DMS53 treated with DMSO at 0.1 percent for 48 hours (cell line): ENCODE measurements around the gene SET.
A peak's percentile ranks its signal among the peaks of the same experiment; 100 is the strongest.

Experiments used
- DNase-seq: peaks from one replicate; lab custom pipeline; 2025; ENCODE audit not compliant: unreplicated experiment; lab: John Stamatoyannopoulos, UW

Gene SET

DNA sequence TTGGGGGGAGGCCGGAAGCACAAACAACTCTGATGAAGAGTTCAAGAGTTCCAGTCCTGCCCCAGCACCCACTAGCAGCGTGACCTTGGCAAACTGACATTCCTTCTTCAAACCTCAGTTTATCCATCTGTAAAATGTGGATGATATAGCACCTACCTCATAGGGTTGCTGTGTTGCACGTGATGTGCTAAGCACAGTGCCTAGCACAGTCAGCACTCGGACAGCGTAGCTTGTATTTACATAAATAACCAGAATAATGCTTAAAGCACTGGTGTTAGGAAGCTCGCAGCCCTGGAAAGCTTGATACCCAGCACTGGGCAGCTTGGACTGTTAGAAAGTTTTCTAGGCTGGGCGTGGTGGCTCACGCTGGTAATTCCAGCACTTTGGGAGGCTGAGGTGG lies 18.4 kb downstream of the SET start:
- DNase-seq = no peak

GRCh38 chr9:128712451-128713410 lies 23.7 kb downstream of the SET start:
- no peak for DNase-seq

GRCh38 chr9:128713411-128713780 lies 24.4 kb downstream of the SET start:
- no peak for DNase-seq

DNA sequence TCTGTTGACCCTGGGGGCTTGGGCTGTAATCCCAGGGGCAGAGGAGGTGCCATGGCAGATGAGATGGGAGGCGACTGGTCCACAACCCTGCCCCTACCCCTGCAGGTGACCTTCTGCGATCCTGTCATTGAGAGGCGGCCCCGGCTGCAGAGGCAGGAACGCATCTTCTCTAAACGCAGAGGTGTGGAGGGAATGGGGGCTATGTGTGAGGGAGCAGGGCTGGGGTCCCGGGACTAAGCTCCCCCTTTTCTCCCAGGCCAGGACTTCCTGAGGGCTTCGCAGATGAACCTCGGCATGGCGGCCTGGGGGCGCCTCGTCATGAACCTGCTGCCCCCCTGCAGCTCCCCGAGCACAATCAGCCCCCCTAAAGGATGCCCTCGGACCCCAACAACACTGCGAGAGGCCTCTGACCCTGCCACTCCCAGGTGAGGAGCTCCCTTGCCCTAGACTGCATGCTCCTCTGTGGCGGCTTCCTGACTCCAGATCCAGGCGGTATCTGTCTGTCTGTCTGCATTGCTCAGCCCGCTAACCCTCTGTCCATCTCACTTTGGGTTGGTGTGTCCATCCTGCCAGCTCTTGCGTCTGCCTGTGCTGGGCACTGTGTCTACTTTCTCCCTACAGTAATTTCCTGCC lies 25.0 kb downstream of the SET start:
- DNase-seq = no peak

GRCh38 chr9:128714586-128715435 lies 25.8 kb downstream of the SET start:
- DNase-seq = no peak

DNA sequence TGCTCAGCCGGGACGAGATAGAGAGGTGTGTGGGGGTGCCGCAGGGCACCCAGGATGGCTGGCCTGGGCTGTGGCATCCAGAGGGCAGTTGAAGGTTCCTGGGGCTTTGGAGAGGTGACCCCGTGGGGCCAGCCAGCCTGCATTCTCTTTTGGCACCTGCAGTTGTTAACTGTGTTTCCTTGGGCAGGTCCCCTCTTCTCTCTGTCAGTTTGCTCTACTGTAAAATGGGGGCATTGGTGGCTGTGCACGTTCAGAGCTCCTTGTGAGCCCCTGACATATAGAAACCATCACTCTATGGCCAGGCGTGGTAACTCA lies 26.4 kb downstream of the SET start:
- DNase-seq = no peak

DNA sequence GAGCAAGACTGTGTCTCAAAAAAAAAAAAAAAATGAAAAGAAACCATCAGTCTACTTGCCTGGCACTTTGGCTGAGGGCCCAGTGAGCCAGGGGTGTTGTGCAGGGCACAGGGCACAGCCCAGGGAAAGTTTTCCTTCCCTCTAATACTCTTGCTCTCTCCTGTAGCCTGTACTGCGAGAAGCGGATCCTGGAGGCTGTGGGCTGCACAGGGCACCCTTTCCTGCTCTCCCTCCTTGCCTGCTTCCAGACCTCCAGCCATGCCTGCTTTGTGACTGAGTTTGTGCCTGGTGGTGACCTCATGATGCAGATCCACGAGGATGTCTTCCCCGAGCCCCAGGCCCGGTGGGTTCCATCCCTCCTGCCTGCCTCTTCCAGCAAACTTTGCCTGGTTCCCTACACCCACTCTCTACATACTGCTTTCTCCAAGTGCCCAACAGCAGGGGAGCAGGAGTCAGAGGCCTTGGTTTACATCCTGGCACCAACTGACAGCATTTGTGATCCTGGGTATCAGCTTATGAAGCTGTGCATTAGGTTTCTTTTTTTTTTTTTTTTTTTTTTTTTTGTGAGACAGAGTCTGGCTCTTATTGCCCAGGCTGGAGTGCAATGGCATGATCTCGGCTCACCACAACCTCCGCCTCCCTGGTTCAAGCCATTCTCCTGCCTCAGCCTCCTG lies 27.7 kb downstream of the SET start:
- DNase-seq = no peak

DNA sequence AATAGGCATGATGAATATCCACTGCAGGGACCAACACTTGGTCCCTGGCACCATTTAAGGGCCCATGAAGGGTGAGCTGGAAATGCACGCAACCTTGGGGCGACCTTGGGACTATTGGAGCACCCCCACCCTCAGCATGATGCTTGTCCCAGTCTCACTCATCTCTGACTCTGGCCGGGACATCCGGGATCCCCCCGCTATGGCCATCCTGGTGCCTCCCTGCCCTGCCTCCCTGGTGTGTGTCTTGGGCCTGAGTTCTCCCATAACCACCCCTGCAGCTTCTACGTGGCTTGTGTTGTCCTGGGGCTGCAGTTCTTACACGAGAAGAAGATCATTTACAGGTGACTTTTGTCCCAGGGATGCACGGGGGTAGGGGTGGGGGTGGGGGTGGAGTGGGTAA lies 29.0 kb downstream of the SET start:
- no peak for DNase-seq

DNA sequence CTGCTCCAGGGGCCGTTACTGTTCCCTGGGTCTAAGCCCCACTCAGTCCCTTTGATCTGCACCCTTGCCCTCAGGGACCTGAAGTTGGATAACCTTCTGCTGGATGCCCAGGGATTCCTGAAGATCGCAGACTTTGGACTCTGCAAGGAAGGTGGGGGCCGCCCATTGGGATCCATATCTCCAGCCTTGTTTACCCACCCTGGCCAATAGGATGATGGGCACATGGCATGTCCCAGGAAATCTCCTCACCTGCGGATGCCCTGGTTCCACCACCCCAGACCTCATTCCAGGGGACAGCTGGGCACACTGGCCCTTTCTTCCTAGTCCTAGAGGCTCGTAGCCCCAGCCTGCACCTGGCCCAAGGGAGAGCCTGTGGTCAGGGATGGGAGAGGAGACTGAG lies 29.5 kb downstream of the SET start:
- DNase-seq = no peak

DNA sequence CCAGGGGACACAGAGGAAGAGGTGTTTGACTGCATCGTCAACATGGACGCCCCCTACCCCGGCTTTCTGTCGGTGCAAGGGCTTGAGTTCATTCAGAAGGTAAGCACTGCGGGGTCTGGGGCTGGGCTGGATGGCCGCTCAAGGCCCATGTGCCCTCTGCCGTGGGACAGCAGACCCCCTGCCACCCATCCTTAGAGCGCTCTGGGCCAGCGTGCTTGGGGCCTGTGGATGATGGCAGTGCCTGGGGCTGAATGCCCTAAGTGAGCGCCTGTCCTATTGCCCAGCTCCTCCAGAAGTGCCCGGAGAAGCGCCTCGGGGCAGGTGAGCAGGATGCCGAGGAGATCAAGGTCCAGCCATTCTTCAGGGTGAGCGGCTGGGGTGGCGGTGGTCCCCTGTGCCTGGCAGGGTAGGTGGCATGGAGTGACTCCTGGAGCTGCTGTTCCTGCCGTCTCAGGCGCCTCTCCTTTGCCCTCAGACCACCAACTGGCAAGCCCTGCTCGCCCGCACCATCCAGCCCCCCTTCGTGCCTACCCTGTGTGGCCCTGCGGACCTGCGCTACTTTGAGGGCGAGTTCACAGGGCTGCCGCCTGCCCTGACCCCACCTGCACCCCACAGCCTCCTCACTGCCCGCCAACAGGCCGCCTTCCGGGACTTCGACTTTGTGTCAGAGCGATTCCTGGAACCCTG lies 31.0 kb downstream of the SET start:
- DNase-seq = no peak

GRCh38 chr9:128720841-128721486 lies 31.9 kb downstream of the SET start:
- DNase-seq = no peak

DNA sequence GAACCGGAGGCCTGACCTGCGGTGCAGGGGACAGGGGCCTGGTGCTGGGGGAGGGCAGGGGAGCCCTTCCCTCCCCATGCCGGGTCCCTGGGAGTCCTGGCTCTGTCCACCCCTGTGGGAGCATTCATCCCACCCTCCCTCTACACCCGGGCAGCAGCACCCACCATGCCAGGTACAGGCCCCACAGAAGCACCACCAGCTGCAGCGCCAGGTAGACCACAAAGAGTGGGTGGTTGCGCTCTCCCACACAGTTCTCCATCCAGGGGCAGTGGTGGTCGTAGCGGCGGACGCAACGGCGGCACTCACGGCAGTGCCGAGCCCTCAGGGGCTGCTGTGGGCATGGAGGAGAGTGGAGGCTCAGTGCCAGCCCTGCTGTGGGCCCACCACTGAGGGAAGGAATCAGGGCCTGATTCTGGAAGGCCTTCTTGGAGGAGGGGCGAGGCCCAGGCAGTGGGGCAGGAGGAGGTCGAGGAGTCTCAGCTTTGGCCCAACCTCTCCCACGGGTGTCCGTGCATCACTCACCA lies 32.5 kb downstream of the SET start:
- no peak for DNase-seq

GRCh38 chr9:128722380-128723351 lies 33.6 kb downstream of the SET start:
- DNase-seq = no peak

- no peak for DNase-seq
Measured at GRCh38 chr9:128723352-128723865, 34.4 kb downstream of the SET start.

DNA sequence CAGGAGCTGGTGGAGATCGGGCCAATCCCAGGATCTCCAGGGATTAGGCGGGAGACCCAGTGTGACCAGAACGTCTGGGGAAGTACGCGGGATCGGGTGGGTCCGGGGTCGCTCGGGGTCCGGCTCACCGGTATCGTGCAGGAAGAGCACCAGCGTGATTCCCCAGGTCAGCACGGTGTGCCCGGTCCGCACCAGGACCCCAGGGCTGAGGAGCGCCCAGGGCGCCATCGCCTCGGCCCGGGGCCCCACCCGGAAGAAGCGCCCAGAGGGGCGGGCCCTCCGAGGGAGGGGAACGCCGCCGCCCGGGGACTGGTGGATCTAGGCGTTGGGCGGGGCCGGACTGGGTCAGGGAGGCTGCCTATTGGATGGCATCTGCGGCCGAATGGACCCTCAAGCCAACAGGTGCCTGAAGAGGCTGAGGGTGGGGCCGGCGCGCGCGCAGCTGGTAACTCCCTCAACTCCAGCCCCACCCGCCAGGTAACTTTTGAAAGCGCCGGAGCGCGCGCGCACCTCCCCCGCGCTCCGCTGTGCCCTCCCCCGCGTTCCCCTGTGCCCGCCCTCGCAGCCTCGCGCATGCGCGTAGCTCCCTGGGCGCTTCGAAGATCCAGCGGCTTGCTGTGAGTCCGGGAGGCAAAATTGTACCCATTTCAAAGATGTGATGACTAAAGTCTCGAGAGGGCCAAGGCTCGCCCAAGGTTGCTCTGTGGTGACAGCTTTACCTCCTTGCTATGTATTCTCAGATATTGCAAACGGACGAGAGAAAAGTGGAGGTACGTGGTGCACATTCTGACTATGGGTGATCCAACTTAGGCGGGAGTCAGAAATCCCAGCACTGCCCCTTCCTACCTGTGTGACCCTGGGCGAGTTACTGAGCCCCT lies 35.1 kb downstream of the SET start, which contains the start of gene ZDHHC12:
TSS of gene ZDHHC12 (minus strand) at position 262 of the 878 bp plus-strand sequence. CDS start at position 228, 34 bp downstream.
- peak; percentile 99 for DNase-seq

DNA sequence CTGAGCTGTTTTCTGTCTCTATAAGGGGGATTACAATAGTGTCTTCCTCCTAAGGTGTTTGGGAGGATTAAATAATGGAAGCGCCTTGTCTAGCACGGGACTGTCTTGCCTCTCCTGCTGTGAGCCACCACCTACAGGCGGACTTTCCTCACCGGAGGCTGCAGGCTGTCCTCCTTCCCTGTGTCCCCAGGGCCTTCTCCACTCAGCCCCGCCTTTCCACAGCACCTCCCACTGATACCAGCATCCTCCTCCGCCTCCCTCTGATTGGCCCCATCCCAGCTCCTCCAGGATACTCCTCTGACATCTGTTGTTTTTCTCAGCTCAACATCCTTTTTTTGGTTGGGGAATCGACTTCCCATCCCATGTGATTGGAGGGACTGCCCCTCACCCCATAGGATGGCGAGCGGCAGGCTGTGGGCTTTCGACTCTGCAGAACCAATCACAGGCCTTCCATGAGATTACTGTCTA lies 35.8 kb downstream of the SET start:
- peak; percentile 81 for DNase-seq

DNA sequence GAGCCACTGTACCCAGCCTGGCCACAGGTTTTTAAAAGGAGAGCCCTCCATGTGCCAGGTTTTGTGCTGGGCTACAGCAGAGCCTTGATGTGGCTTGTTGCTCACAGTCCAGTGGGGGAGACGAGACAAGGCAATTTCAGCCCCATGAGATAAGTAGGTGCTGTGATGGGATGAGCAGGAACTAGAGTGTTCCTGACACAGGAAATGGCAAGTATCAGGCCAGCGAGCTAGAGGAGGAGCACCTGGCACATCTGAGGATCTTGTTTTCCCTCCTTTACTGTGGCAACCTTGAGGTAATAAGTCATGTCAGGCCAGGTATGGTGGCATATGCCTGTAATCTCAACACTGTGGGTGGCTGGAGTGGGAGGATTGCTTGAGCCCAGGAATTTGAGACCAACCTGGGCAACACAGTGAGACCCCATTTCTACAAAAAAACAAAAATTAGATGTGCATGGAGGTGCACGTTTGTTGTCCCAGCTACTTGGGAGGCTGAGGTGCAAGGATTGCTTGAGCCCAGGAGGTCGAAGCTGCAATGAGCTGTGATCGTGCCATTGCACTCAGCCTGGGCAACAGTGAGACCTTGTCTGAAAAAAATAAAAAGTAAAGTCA lies 38.7 kb downstream of the SET start:
- DNase-seq = no peak
